Progenitor cell of endocrine pancreas (in vitro differentiated cells): ENCODE data around the gene HDLBP. TPM values are rescaled to one million over a fixed set of nuclear protein-coding genes. Genes with fewer than 3 reads are reported as not detected.

Source experiments
- DNase-seq: peaks from one replicate; pipeline ENCODE4 v3.0.0; 2021; ENCODE audit warnings: low spot score; ENCODE audit not compliant: unreplicated experiment
- H3K27ac Mint-ChIP-seq: 2 replicates; pipeline ENCODE4 v1.8.0; 2021; ENCODE audit warnings: mild to moderate bottlenecking, moderate library complexity, mixed read lengths
- H3K27me3 Mint-ChIP-seq: 2 replicates; pipeline ENCODE4 v1.8.0; 2021; ENCODE audit warnings: mixed read lengths
- H3K36me3 Mint-ChIP-seq: 2 replicates; pipeline ENCODE4 v1.8.0; 2022; ENCODE audit warnings: mixed read lengths; ENCODE audit not compliant: insufficient read depth
- H3K4me1 Mint-ChIP-seq: 2 replicates; pipeline ENCODE4 v1.8.0; 2021; ENCODE audit warnings: low read depth, mixed read lengths
- H3K4me3 Mint-ChIP-seq: 2 replicates; pipeline ENCODE4 v1.8.0; 2021; ENCODE audit warnings: low read depth, mild to moderate bottlenecking, moderate library complexity, mixed read lengths
- H3K9me3 Mint-ChIP-seq: 2 replicates; pipeline ENCODE4 v1.8.0; 2021; ENCODE audit warnings: low read depth, mixed read lengths
- CTCF ChIP-seq: fragments of 200-600 bp; sonication (generic); IDR thresholded peaks from one replicate; pipeline ENCODE4 v1.5.0; 2021; ENCODE audit warnings: antibody characterized with exemption, mild to moderate bottlenecking; ENCODE audit not compliant: unreplicated experiment
- total RNA-seq: library from RNA; stranded (reverse); gene quantifications from 2 replicates; pipeline ENCODE4 v1.2.1, GENCODE V29; 2021

The HDLBP gene
- total RNA-seq, 1 donor from 2014 or later, result 388 TPM

DNA sequence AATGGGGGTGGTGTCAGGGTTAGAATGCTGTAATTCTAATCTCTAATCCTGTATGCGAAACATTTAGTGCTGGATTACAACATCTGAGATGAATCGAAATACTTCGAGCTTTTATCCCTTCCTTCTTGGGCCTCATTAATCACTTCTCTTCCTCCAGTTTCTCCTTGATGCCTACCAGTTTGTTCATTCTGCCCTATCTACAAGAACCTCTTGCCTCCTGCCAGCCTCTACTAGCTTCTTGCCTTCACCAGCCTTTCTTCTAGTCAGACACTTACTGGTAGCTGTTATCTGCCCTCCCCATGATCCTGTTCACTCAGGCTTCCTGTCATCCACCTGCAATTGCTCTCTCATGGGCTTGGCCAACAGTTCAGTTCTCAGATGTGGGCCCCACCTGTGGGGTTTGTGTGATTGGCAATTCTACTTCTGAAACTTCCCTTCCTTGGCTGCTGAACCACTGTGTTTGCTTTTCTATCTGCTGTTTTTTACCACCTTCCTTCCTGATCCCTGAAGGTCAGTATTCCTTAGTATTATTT lies 25.2 kb upstream of the HDLBP start:
- Mint-ChIP-seq H3K27ac (peak overlapping the region; percentile 9), H3K27me3 (no peaks in the 10 kb centered on the region), H3K4me1 (no peaks in the 10 kb centered on the region), H3K4me3 (no peak overlapping the region), H3K36me3 (peaks cover 36% of the 10 kb centered on the region), H3K9me3 (no peaks in the 10 kb centered on the region)
- no peak for DNase-seq
- no peak for TF ChIP-seq CTCF

- no peak overlapping the region for H3K27ac Mint-ChIP-seq
- H3K4me1 Mint-ChIP-seq, result no peaks in the 10 kb centered on the region
- no peak overlapping the region for H3K4me3 Mint-ChIP-seq
- H3K9me3 Mint-ChIP-seq, result no peaks in the 10 kb centered on the region
- H3K27me3 Mint-ChIP-seq, result no peaks in the 10 kb centered on the region
- TF ChIP-seq CTCF, result no peak
- no peak for DNase-seq
- H3K36me3 Mint-ChIP-seq, result peaks cover 32% of the 10 kb centered on the region
Measured at GRCh38 chr2:241339839-241340630, 24.6 kb upstream of the HDLBP start.

DNA sequence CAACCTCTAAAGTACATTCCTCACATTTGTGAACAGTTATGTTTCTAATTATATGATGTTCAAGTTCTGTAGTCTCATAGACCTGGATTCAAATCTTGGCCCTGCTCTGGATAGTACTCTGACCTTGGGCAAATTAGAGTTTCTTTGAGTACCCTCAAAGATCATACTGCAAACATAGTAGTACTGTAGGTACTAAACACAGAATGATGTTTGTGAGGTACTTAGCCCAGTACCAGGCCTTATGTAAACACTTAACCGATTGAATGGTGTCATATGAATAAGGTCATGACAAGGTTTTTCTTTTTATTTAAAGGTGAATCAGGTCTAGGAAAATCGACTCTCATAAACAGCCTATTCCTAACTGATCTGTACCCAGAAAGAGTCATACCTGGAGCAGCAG lies 19.3 kb upstream of the HDLBP start:
- no peaks in the 10 kb centered on the region for H3K9me3 Mint-ChIP-seq
- H3K27ac Mint-ChIP-seq, result no peak overlapping the region
- no peak overlapping the region for H3K4me3 Mint-ChIP-seq
- peaks cover 25% of the 10 kb centered on the region for H3K36me3 Mint-ChIP-seq
- no peaks in the 10 kb centered on the region for H3K27me3 Mint-ChIP-seq
- DNase-seq, result no peak
- no peaks in the 10 kb centered on the region for H3K4me1 Mint-ChIP-seq
- no peak for TF ChIP-seq CTCF

- Mint-ChIP-seq H3K27ac (no peak overlapping the region), H3K27me3 (no peaks in the 10 kb centered on the region), H3K36me3 (peaks cover 35% of the 10 kb centered on the region), H3K4me3 (no peak overlapping the region), H3K4me1 (no peaks in the 10 kb centered on the region), H3K9me3 (no peaks in the 10 kb centered on the region)
- no peak for DNase-seq
- no peak for TF ChIP-seq CTCF
Measured at GRCh38 chr2:241330616-241330981, 15.1 kb upstream of the HDLBP start.

DNA sequence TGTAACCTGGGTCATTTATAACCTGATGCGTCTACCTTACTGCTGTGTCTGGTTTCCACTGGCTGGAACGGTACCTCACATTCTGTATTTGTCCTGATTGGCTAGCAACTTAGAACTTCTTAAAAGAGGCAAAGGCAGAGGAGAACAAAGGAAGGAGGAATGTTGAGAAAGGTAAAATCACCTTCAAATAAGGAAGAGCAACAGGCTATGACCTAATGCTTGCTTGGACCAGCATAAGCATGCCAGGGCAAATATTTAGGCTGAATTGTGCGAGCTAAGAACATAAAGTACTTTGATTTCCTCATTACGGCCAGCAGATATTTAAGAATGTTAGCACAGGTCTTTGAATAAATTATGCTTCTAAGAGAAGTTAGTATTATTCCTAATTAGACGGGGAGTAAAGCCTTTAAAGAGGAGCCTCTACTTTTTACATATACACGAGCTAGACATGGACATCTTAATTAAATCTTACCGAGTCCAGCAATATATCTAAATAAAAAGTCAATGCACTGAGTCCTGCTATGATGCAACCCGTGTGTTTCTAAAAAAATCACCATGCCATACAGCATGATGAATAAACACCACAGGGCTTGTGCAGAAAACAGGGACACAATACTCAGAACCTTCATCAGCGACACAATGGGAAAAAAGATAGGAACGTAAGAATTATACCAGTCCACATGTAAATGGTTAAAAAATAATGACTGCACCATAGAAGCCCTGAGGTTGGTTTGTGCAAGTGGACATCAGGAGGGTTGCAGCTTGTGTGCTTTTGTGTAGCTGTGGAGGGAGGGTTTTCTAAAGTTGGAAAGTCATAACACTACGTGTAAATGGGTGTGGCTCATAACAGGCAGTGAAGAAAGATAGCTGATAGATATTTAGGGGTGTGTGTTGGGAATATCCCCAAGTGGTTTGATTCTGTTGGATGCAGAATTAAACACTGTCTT lies 14.5 kb upstream of the HDLBP start:
- Mint-ChIP-seq H3K4me3 (no peak overlapping the region), H3K27me3 (no peaks in the 10 kb centered on the region), H3K9me3 (no peaks in the 10 kb centered on the region), H3K36me3 (peaks cover 37% of the 10 kb centered on the region), H3K4me1 (peaks cover 2% of the 10 kb centered on the region), H3K27ac (peak overlapping the region; percentile 76)
- TF ChIP-seq CTCF, result no peak
- no peak for DNase-seq
